NCI-H526 (cell line): ENCODE data around the gene BBS1.
"Not testable (repeated sequence)": the region's sequence is repeated elsewhere in the genome, so short reads cannot be mapped to it uniquely, and the experiment has no call there.

Experiments used
- DNase-seq, 2 experiments: peaks; one replicate each; lab custom pipeline; 2025; lab: John Stamatoyannopoulos, UW

BBS1 gene

GRCh38 chr11:66510271-66510989, at the start of gene BBS1:
TSS of gene BBS1 (plus strand) at chr11:66510635. CDS start at chr11:66510660, 25 bp downstream.
- peak; percentile 66 to 92 for DNase-seq

GRCh38 chr11:66462010-66462409, 48.4 kb upstream of the BBS1 start:
- DNase-seq: no peak

- DNase-seq: no peak
Observed at GRCh38 chr11:66462911-66463310, 47.5 kb upstream of the BBS1 start.

- DNase-seq: not testable (repeated sequence)
Observed at GRCh38 chr11:66464116-66464515, 46.3 kb upstream of the BBS1 start.

- DNase-seq: no peak
Observed at GRCh38 chr11:66464916-66465315, 45.5 kb upstream of the BBS1 start.

GRCh38 chr11:66465373-66466224, 44.8 kb upstream of the BBS1 start:
- DNase-seq: no peak

GRCh38 chr11:66466225-66467033, 44.0 kb upstream of the BBS1 start, which contains the start of gene PELI3:
TSS of gene PELI3 (plus strand) at chr11:66466905. CDS start at chr11:66468129, 1,224 bp downstream.
- peak; percentile 73 to 95 for DNase-seq

- DNase-seq: peak in 1 of 2 experiments; percentile 80
Observed at GRCh38 chr11:66467034-66467659, 43.3 kb upstream of the BBS1 start.

- DNase-seq: peak; percentile 22 to 52
Observed at GRCh38 chr11:66467756-66468155, 42.7 kb upstream of the BBS1 start.

- no peak for DNase-seq
Observed at GRCh38 chr11:66468691-66469090, 41.7 kb upstream of the BBS1 start.

GRCh38 chr11:66469441-66469840, 41.0 kb upstream of the BBS1 start:
- DNase-seq: no peak

GRCh38 chr11:66470015-66470414, 40.4 kb upstream of the BBS1 start:
- no peak for DNase-seq

GRCh38 chr11:66471142-66471541, 39.3 kb upstream of the BBS1 start:
- DNase-seq: no peak

GRCh38 chr11:66472054-66472453, 38.4 kb upstream of the BBS1 start:
- no peak for DNase-seq

- DNase-seq: no peak
Observed at GRCh38 chr11:66473167-66473566, 37.3 kb upstream of the BBS1 start.

- no peak for DNase-seq
Observed at GRCh38 chr11:66473608-66474515, 36.6 kb upstream of the BBS1 start.

- DNase-seq: no peak
Observed at GRCh38 chr11:66475349-66476172, 34.9 kb upstream of the BBS1 start.

GRCh38 chr11:66476173-66476840, 34.1 kb upstream of the BBS1 start:
- no peak for DNase-seq

- peak in 1 of 2 experiments; percentile 43 for DNase-seq
Observed at GRCh38 chr11:66476841-66477251, 33.6 kb upstream of the BBS1 start.
